Urinary bladder (tissue), 4 donors: ENCODE results near the gene SPATA9. TPM values are rescaled to one million over a fixed set of nuclear protein-coding genes. Genes with fewer than 3 reads are reported as not detected.
"Not testable (repeated sequence)": the region's sequence is repeated elsewhere in the genome, so short reads cannot be mapped to it uniquely, and the experiment has no call there.

Experiments
- DNase-seq: peaks from one replicate; pipeline ENCODE4 v3.0.0-alpha.2; 2015; ENCODE audit errors: extremely low spot score
- H3K27ac ChIP-seq: one replicate; pipeline ENCODE4 v1.5.1; 2013; ENCODE audit warnings: low read depth, mild to moderate bottlenecking, moderate library complexity
- H3K36me3 ChIP-seq: one replicate; pipeline ENCODE4 v1.6.1; 2013; ENCODE audit warnings: mild to moderate bottlenecking, moderate library complexity; ENCODE audit not compliant: insufficient read depth
- H3K4me1 ChIP-seq: one replicate; pipeline ENCODE4 v1.6.1; 2013; ENCODE audit warnings: mild to moderate bottlenecking, moderate library complexity; ENCODE audit not compliant: insufficient read depth
- H3K4me3 ChIP-seq: one replicate; pipeline ENCODE4 v1.5.1; 2013; ENCODE audit warnings: low read depth, low read length
- WGBS: extraction: QIAGEN DNeasy Blood & Tissue Kit; methylation state at CpG from one replicate; pipeline ENCODE4 v1.1.7; 2013; 5-methylcytosine and 5-hydroxymethylcytosine counted together
- polyA plus RNA-seq: library from polyadenylated mRNA; stranded (reverse); fragments of 200-250 nt; gene quantifications from one replicate; pipeline ENCODE4 v1.2.3, GENCODE V29; 2013
- total RNA-seq: library from RNA; depleted of rRNA; stranded (reverse); fragments of >200 nt; gene quantifications from one replicate; pipeline ENCODE4 v1.2.3, GENCODE V29; 2014
- donor health status: healthy with polysubstance abuse.
- donor health status: healthy.

SPATA9 gene
- total and polyA plus RNA-seq, 2 donors = 0.29 to 2.1 TPM

- not testable (repeated sequence) for H3K27ac ChIP-seq, H3K36me3 ChIP-seq, DNase-seq, H3K4me3 ChIP-seq, H3K4me1 ChIP-seq
- 32% methylated on average over 23 of the region's 23 CpGs for WGBS
Observed at GRCh38 chr5:95710651-95711500, 28.1 kb upstream of the SPATA9 start.

GRCh38 chr5:95709967-95710650 is 27.3 kb upstream of the SPATA9 start:
- H3K4me1 ChIP-seq = no peaks in the 10 kb centered on the region
- no peak overlapping the region for H3K4me3 ChIP-seq
- WGBS = 59% methylated on average over 15 of the region's 15 CpGs
- no peaks in the 10 kb centered on the region for H3K36me3 ChIP-seq
- DNase-seq = no peak
- H3K27ac ChIP-seq = no peak overlapping the region

- WGBS = 96% methylated on average over 7 of the region's 7 CpGs
- Histone ChIP-seq H3K4me3 (no peak overlapping the region), H3K36me3 (no peaks in the 10 kb centered on the region), H3K4me1 (no peaks in the 10 kb centered on the region), H3K27ac (no peak overlapping the region)
- DNase-seq = no peak
Observed at GRCh38 chr5:95708876-95709275, 26.1 kb upstream of the SPATA9 start.

- H3K27ac ChIP-seq, DNase-seq, H3K4me1 ChIP-seq, H3K4me3 ChIP-seq, H3K36me3 ChIP-seq: not testable (repeated sequence)
- WGBS = 76% methylated on average over 8 of the region's 8 CpGs
Observed at GRCh38 chr5:95707534-95708188, 24.9 kb upstream of the SPATA9 start.

- H3K4me3 ChIP-seq = no peak overlapping the region
- 84% methylated on average over 9 of the region's 9 CpGs for WGBS
- DNase-seq = no peak
- no peaks in the 10 kb centered on the region for H3K4me1 ChIP-seq
- H3K36me3 ChIP-seq = no peaks in the 10 kb centered on the region
- no peak overlapping the region for H3K27ac ChIP-seq
Observed at GRCh38 chr5:95707055-95707454, 24.3 kb upstream of the SPATA9 start.

- not testable (repeated sequence) for H3K4me3 ChIP-seq, H3K4me1 ChIP-seq, H3K27ac ChIP-seq, H3K36me3 ChIP-seq, DNase-seq
- WGBS = 91% methylated on average over 5 of the region's 5 CpGs
Observed at GRCh38 chr5:95706196-95706595, 23.4 kb upstream of the SPATA9 start.

GRCh38 chr5:95704150-95704549 is 21.4 kb upstream of the SPATA9 start:
- Histone ChIP-seq H3K4me1 (no peaks in the 10 kb centered on the region), H3K4me3 (no peak overlapping the region), H3K27ac (no peak overlapping the region), H3K36me3 (no peaks in the 10 kb centered on the region)
- WGBS = 78% methylated on average over 1 of the region's 1 CpG
- no peak for DNase-seq

- no peak for DNase-seq
- Histone ChIP-seq H3K27ac (no peak overlapping the region), H3K4me3 (no peak overlapping the region), H3K36me3 (no peaks in the 10 kb centered on the region), H3K4me1 (no peaks in the 10 kb centered on the region)
Observed at GRCh38 chr5:95701074-95701473, 18.3 kb upstream of the SPATA9 start.

- WGBS = 97% methylated on average over 1 of the region's 1 CpG
- no peak for DNase-seq
- no peak overlapping the region for H3K27ac ChIP-seq
- no peaks in the 10 kb centered on the region for H3K36me3 ChIP-seq
- no peak overlapping the region for H3K4me3 ChIP-seq
- H3K4me1 ChIP-seq = no peaks in the 10 kb centered on the region
Observed at GRCh38 chr5:95699337-95699736, 16.5 kb upstream of the SPATA9 start.

- no peak overlapping the region for H3K4me3 ChIP-seq
- H3K27ac ChIP-seq = no peak overlapping the region
- no peaks in the 10 kb centered on the region for H3K4me1 ChIP-seq
- 56% methylated on average over 7 of the region's 7 CpGs for WGBS
- no peaks in the 10 kb centered on the region for H3K36me3 ChIP-seq
- no peak for DNase-seq
Observed at GRCh38 chr5:95697781-95698681, 15.2 kb upstream of the SPATA9 start.

GRCh38 chr5:95690333-95690732 is 7.5 kb upstream of the SPATA9 start:
- no peak for DNase-seq
- Histone ChIP-seq H3K36me3 (no peaks in the 10 kb centered on the region), H3K4me1 (no peaks in the 10 kb centered on the region), H3K4me3 (no peak overlapping the region), H3K27ac (no peak overlapping the region)

- no peak for DNase-seq
- H3K27ac ChIP-seq = no peak overlapping the region
- no peaks in the 10 kb centered on the region for H3K36me3 ChIP-seq
- WGBS = 98% methylated on average over 1 of the region's 1 CpG
- no peak overlapping the region for H3K4me3 ChIP-seq
- no peaks in the 10 kb centered on the region for H3K4me1 ChIP-seq
Observed at GRCh38 chr5:95689680-95690079, 6.9 kb upstream of the SPATA9 start.

GRCh38 chr5:95686651-95687050 is 3.9 kb upstream of the SPATA9 start:
- H3K27ac ChIP-seq = no peak overlapping the region
- H3K36me3 ChIP-seq = no peaks in the 10 kb centered on the region
- DNase-seq = no peak
- 66% methylated on average over 2 of the region's 2 CpGs for WGBS
- H3K4me1 ChIP-seq = no peaks in the 10 kb centered on the region
- no peak overlapping the region for H3K4me3 ChIP-seq
